HG03558 (cell line): Measurements from ENCODE around the gene CEND1.

Source experiments
- ATAC-seq: cut with Tn5 transposase; IDR thresholded peaks from one replicate; pipeline ENCODE4 v1.9.1; 2021; ENCODE audit warnings: moderate number of reproducible peaks; ENCODE audit not compliant: unreplicated experiment; ENCODE audit errors: extremely low read depth

The CEND1 gene

GRCh38 chr11:798093-798713 is 8.3 kb upstream of the CEND1 start, which contains the start of gene SLC25A22:
TSS of gene SLC25A22 (minus strand) at chr11:798281. CDS start at chr11:795006, 3,275 bp downstream.
- peak; percentile 37 for ATAC-seq

- ATAC-seq = peak; percentile 6
These were observed 7.6 kb upstream of the CEND1 start for GRCh38 chr11:797296-798092.

- no peak for ATAC-seq
These were observed 6.8 kb upstream of the CEND1 start for GRCh38 chr11:796565-797295.

GRCh38 chr11:795634-796564 is 6.0 kb upstream of the CEND1 start:
- no peak for ATAC-seq

- ATAC-seq = no peak
These were observed 5.1 kb upstream of the CEND1 start for GRCh38 chr11:794766-795633.

- ATAC-seq = no peak
These were observed 4.3 kb upstream of the CEND1 start for GRCh38 chr11:794013-794765.

GRCh38 chr11:793556-793955 is 3.7 kb upstream of the CEND1 start:
- no peak for ATAC-seq

- ATAC-seq = no peak
These were observed 3.0 kb upstream of the CEND1 start for GRCh38 chr11:792873-793272.

GRCh38 chr11:792535-792821 is 2.6 kb upstream of the CEND1 start:
- no peak for ATAC-seq

- no peak for ATAC-seq
These were observed 2.0 kb upstream of the CEND1 start for GRCh38 chr11:791658-792534.

GRCh38 chr11:790721-791564 is 1.1 kb upstream of the CEND1 start:
- ATAC-seq = no peak

- no peak for ATAC-seq
These were observed 643 bp downstream of the CEND1 start for GRCh38 chr11:788953-789940.

- no peak for ATAC-seq
These were observed 1.8 kb downstream of the CEND1 start for GRCh38 chr11:788009-788640.

GRCh38 chr11:787084-787675 is 2.7 kb downstream of the CEND1 start:
- no peak for ATAC-seq
